OCI-LY1 (cell line): ENCODE data around the gene LPAR1.

Experiments used
- H2AFZ ChIP-seq: fragments of 200-600 bp; sonication (generic), shearing (Covaris generic); 2 replicates; pipeline ENCODE4 v1.6.0; 2014; ENCODE audit warnings: antibody characterized with exemption, mild to moderate bottlenecking, low read length
- H3F3A ChIP-seq: fragments of 200-600 bp; sonication (generic), shearing (Covaris generic); 2 replicates; pipeline ENCODE4 v1.6.0; 2014; ENCODE audit warnings: mild to moderate bottlenecking, antibody characterized with exemption, low read length, moderate library complexity; ENCODE audit not compliant: insufficient read depth
- H3K27ac ChIP-seq: fragments of 200-600 bp; sonication (generic); 2 replicates; pipeline ENCODE4 v1.5.1; 2014; ENCODE audit warnings: low read length, mixed run types, mild to moderate bottlenecking, low read depth; ENCODE audit not compliant: poor library complexity, severe bottlenecking
- H3K27me3 ChIP-seq: fragments of 200-600 bp; sonication (generic); 2 replicates; pipeline ENCODE4 v1.6.0; 2014; ENCODE audit warnings: antibody characterized with exemption, mild to moderate bottlenecking, low read length, moderate library complexity; ENCODE audit not compliant: insufficient read depth
- H3K36me3 ChIP-seq: fragments of 200-600 bp; sonication (generic); 2 replicates; pipeline ENCODE4 v1.6.1; 2014; ENCODE audit warnings: mild to moderate bottlenecking, antibody characterized with exemption, low read length, moderate library complexity, mixed read lengths; ENCODE audit not compliant: insufficient read depth
- H3K4me1 ChIP-seq: fragments of 200-600 bp; sonication (generic); 2 replicates; pipeline ENCODE4 v1.5.1; 2014; ENCODE audit warnings: mild to moderate bottlenecking, low read length, moderate library complexity; ENCODE audit not compliant: insufficient read depth, severe bottlenecking
- H3K4me2 ChIP-seq: fragments of 200-600 bp; sonication (generic), shearing (Covaris generic); 2 replicates; pipeline ENCODE4 v1.6.1; 2014; ENCODE audit warnings: low read length
- H3K4me3 ChIP-seq: fragments of 200-600 bp; sonication (generic); 2 replicates; pipeline ENCODE4 v1.5.1; 2014; ENCODE audit warnings: low read length, low read depth, mild to moderate bottlenecking, mixed read lengths; ENCODE audit not compliant: poor library complexity, severe bottlenecking
- H3K79me2 ChIP-seq: fragments of 200-600 bp; shearing (Covaris generic); 2 replicates; pipeline ENCODE4 v1.6.1; 2016; ENCODE audit warnings: mixed run types, low read length, mixed read lengths; ENCODE audit not compliant: insufficient read depth
- H3K9ac ChIP-seq: fragments of 200-600 bp; sonication (generic), shearing (Covaris generic); 2 replicates; pipeline ENCODE4 v1.6.1; 2014; ENCODE audit warnings: mild to moderate bottlenecking, low read length, mixed read lengths
- H3K9me2 ChIP-seq: fragments of 200-600 bp; sonication (generic), shearing (Covaris generic); 2 replicates; pipeline ENCODE4 v1.6.1; 2014; ENCODE audit warnings: low read depth, mild to moderate bottlenecking, low read length, mixed read lengths
- H3K9me3 ChIP-seq: fragments of 200-600 bp; shearing (Covaris generic); 2 replicates; pipeline ENCODE4 v1.6.1; 2014; ENCODE audit warnings: low read length, mixed read lengths
- H4K20me1 ChIP-seq: fragments of 200-600 bp; sonication (generic), shearing (Covaris generic); 2 replicates; pipeline ENCODE4 v1.6.0; 2016; ENCODE audit warnings: mild to moderate bottlenecking, low read length; ENCODE audit not compliant: insufficient read depth
- CTCF ChIP-seq: fragments of 200-600 bp; sonication (generic), shearing (Covaris generic); IDR thresholded peaks from 2 replicates; pipeline ENCODE4 v1.5.1; 2017; ENCODE audit warnings: mild to moderate bottlenecking, antibody characterized with exemption, low read length, moderate library complexity, mixed read lengths
- EZH2 ChIP-seq: fragments of 200-600 bp; sonication (generic), shearing (Covaris generic); IDR thresholded peaks from 2 replicates; pipeline ENCODE4 v1.8.0; 2017; ENCODE audit warnings: borderline replicate concordance, mixed run types, mild to moderate bottlenecking, antibody characterized with exemption, low read length, moderate library complexity, mixed read lengths

LPAR1 gene

GRCh38 chr9:110912419-110913291, 125.6 kb downstream of the LPAR1 start:
- H3K9me2 ChIP-seq, result no peaks in the 10 kb centered on the region
- no peak for TF ChIP-seq EZH2
- TF ChIP-seq CTCF, result no peak
- H3K79me2 ChIP-seq, result no peaks in the 10 kb centered on the region
- no peak overlapping the region for H3K27ac ChIP-seq
- no peak overlapping the region for H3K4me2 ChIP-seq
- no peaks in the 10 kb centered on the region for H4K20me1 ChIP-seq
- no peaks in the 10 kb centered on the region for H3K27me3 ChIP-seq
- no peak overlapping the region for H3K4me3 ChIP-seq
- H3K9me3 ChIP-seq, result no peaks in the 10 kb centered on the region
- no peaks in the 10 kb centered on the region for H3F3A ChIP-seq
- no peaks in the 10 kb centered on the region for H3K36me3 ChIP-seq
- no peak overlapping the region for H2AFZ ChIP-seq
- H3K4me1 ChIP-seq, result no peaks in the 10 kb centered on the region
- no peak overlapping the region for H3K9ac ChIP-seq

GRCh38 chr9:110911659-110912418, 126.4 kb downstream of the LPAR1 start:
- TF ChIP-seq EZH2 (no peak), CTCF (no peak)
- Histone ChIP-seq H4K20me1 (no peaks in the 10 kb centered on the region), H3F3A (no peaks in the 10 kb centered on the region), H3K4me3 (no peak overlapping the region), H3K9ac (no peak overlapping the region), H2AFZ (no peak overlapping the region), H3K79me2 (no peaks in the 10 kb centered on the region), H3K4me1 (no peaks in the 10 kb centered on the region), H3K36me3 (no peaks in the 10 kb centered on the region), H3K27ac (no peak overlapping the region), H3K4me2 (no peak overlapping the region), H3K9me3 (no peaks in the 10 kb centered on the region), H3K9me2 (no peaks in the 10 kb centered on the region), H3K27me3 (no peaks in the 10 kb centered on the region)

GRCh38 chr9:110908894-110909293, 129.4 kb downstream of the LPAR1 start:
- no peaks in the 10 kb centered on the region for H3K9me2 ChIP-seq
- H3K4me1 ChIP-seq, result no peaks in the 10 kb centered on the region
- no peak overlapping the region for H3K9ac ChIP-seq
- H4K20me1 ChIP-seq, result no peaks in the 10 kb centered on the region
- H3K27me3 ChIP-seq, result no peaks in the 10 kb centered on the region
- H3K4me2 ChIP-seq, result no peak overlapping the region
- no peaks in the 10 kb centered on the region for H3K9me3 ChIP-seq
- TF ChIP-seq EZH2 (no peak), CTCF (no peak)
- H2AFZ ChIP-seq, result no peak overlapping the region
- H3K36me3 ChIP-seq, result no peaks in the 10 kb centered on the region
- H3K4me3 ChIP-seq, result no peak overlapping the region
- H3K79me2 ChIP-seq, result no peaks in the 10 kb centered on the region
- no peak overlapping the region for H3K27ac ChIP-seq
- no peaks in the 10 kb centered on the region for H3F3A ChIP-seq
